Colonic mucosa (tissue), 4 donors: ENCODE data around the gene GYS1. TPM values are rescaled to one million over a fixed set of nuclear protein-coding genes. Genes with fewer than 3 reads are reported as not detected.
A peak's percentile ranks its signal among the peaks of the same experiment; 100 is the strongest.
"Not testable (repeated sequence)": the region's sequence is repeated elsewhere in the genome, so short reads cannot be mapped to it uniquely, and the experiment has no call there.

Experiments used
- DNase-seq: peaks from one replicate; pipeline ENCODE4 v3.0.0-alpha.2; 2020
- H3K27ac ChIP-seq: fragments of 200-600 bp; one replicate; pipeline ENCODE4 v1.8.0; 2021
- H3K27me3 ChIP-seq: fragments of 200-600 bp; one replicate; pipeline ENCODE4 v1.8.0; 2021
- H3K36me3 ChIP-seq: fragments of 200-600 bp; one replicate; pipeline ENCODE4 v1.8.0; 2021
- H3K4me1 ChIP-seq: fragments of 200-600 bp; one replicate; pipeline ENCODE4 v1.8.0; 2021; ENCODE audit warnings: mild to moderate bottlenecking
- H3K4me3 ChIP-seq: fragments of 200-600 bp; one replicate; pipeline ENCODE4 v1.8.0; 2021
- H3K9ac ChIP-seq, 2 donors: one replicate each; pipeline ENCODE4 v1.7.0; 2013; ENCODE audit warnings: control low read depth in 2 of 2, low read depth in 2 of 2, low read length in 2 of 2
- H3K9me3 ChIP-seq: fragments of 200-600 bp; one replicate; pipeline ENCODE4 v1.8.0; 2021
- intact Hi-C: fragments of 100-400 bp; cut with DNase I; formaldehyde crosslinking; loops from one replicate; pipeline ENCODE4 v1.14.1; 2022
- total RNA-seq, 2 donors: library from RNA; stranded (reverse); fragmentation: NEBNext Ultra II Directional in 1 of 2; extraction: Animal tissue kit (Norgen Biotek cat#: 25700) in 1 of 2; gene quantifications; one replicate each; pipeline ENCODE4 v1.2.1, GENCODE V29; 2021
- TF ChIP-seq, protein P1 (sequence below): fragments of 200-600 bp; IDR thresholded peaks from one replicate; pipeline ENCODE4 v1.8.0; 2022; ENCODE audit warnings: antibody characterized with exemption, mild to moderate bottlenecking
- donor health status: healthy.
- donor health status: DM: no; HTN: no; CAD: no.
- donor health status: DM: no; HTN: no; CAD: no.

GYS1 gene
- 10 to 100 TPM; 48.8 to 54.7 TPM for total RNA-seq

DNA sequence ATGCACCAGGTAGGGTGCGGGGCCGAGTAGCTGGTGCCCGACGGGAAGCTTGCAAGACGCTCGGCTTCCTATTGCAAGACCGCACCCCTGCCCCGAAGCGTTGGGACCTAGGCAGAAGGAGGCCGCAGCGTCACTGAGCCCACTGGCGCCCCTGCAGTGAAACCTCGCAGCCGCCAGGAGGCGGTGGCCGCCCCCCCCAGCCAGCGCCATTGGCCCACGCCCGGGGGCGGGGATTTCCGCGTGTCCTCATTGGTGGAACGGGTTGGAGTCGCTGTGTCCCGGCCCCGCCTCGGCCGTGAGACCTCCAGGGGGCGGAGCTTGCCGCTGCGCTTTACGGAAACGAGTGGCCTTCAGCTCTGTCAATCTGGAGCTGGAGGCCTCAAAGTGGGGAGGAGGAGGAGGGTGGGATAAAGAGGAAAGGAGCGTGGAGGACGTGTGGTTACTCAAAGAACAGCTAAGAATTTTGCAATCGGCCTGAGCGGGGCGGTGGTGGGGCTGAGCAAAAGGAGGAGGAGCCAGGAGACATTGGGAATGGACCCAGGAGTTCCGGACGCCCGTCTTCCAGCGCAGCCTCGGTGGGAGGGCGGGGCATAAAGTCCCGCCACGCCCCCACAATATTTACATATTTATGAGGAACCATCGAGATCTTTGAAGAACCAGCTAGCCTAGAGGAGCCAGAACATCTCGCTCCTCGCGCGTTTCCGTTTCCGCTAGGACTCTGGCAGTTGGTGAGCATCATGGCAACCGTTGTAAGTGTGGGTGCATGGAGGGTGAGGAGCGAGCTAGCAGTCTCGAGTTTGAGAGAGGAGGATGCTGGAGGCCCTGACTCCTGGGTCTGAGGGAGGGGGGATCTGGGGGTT is at the start of gene GYS1, which contains the start of gene RUVBL2:
TSS of gene GYS1 (minus strand) at position 135 of the 860 bp plus-strand sequence. CDS start 197 bp downstream, outside the sequence.
TSS of gene RUVBL2 (plus strand) at position 713 of the 860 bp plus-strand sequence. CDS start at position 738, 25 bp downstream.
- peaks cover 9% of the 10 kb centered on the region for H3K4me1 ChIP-seq
- H3K36me3 ChIP-seq, result no peaks in the 10 kb centered on the region
- no peaks in the 10 kb centered on the region for H3K9me3 ChIP-seq
- DNase-seq, result peak; percentile 100
- TF ChIP-seq, protein P1, sequence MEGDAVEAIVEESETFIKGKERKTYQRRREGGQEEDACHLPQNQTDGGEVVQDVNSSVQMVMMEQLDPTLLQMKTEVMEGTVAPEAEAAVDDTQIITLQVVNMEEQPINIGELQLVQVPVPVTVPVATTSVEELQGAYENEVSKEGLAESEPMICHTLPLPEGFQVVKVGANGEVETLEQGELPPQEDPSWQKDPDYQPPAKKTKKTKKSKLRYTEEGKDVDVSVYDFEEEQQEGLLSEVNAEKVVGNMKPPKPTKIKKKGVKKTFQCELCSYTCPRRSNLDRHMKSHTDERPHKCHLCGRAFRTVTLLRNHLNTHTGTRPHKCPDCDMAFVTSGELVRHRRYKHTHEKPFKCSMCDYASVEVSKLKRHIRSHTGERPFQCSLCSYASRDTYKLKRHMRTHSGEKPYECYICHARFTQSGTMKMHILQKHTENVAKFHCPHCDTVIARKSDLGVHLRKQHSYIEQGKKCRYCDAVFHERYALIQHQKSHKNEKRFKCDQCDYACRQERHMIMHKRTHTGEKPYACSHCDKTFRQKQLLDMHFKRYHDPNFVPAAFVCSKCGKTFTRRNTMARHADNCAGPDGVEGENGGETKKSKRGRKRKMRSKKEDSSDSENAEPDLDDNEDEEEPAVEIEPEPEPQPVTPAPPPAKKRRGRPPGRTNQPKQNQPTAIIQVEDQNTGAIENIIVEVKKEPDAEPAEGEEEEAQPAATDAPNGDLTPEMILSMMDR, result peak; percentile 96
- H3K27me3 ChIP-seq, result no peaks in the 10 kb centered on the region
- intact Hi-C loops, result no loop called here
- H3K27ac ChIP-seq, result peak within 1 kb of the TSS; percentile 86
- peak within 1 kb of the TSS; percentile 88 to 99 for H3K9ac ChIP-seq
- H3K4me3 ChIP-seq, result peak within 1 kb of the TSS; percentile 76

DNA sequence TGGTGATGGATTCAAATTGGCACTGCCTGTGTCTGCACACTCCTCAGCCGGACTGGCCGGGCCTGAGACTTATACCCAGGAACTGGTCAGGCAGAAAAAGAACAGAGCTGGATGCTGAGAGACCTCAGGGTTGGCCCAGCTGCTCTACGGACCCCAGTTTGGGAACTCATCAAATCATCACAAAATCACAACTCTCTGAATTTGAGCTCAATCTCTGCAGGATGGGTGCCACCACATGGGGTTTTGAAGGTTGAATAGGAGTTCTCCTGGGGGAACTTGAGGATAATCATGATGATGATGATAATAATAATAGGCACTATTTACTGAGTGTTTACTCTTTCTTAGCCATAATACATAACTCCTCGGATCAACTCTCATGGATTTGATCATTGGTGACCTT is 49.6 kb upstream of the GYS1 start:
- H3K4me3 ChIP-seq, intact Hi-C loops, H3K9ac ChIP-seq, DNase-seq, H3K27me3 ChIP-seq, H3K36me3 ChIP-seq, H3K27ac ChIP-seq, H3K4me1 ChIP-seq, H3K9me3 ChIP-seq: not testable (repeated sequence)

DNA sequence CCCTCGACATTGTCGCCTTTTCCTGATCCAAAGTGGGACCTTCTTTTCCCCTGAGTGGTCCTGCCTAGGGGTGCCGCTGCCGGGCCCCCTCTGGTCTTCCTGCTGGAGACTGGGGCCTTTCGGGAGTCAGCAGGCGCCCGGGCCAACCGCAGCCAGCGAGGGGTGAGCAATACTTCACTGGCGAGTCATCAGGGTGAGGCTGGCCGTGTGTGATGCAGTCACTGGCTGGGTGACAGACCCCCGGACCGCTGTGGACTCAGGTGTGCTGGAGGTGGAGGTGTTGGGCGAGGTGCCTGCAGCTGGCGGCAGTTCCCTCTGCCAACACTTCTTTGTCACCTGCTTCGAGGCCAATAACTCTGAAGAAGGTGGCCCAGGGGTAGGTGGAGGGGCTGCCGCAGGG is 49.1 kb upstream of the GYS1 start:
- H3K27me3 ChIP-seq, result no peaks in the 10 kb centered on the region
- intact Hi-C loops, result no loop called here
- no peak for DNase-seq
- no peaks in the 10 kb centered on the region for H3K9me3 ChIP-seq
- no peak overlapping the region for H3K9ac ChIP-seq
- no peak overlapping the region for H3K27ac ChIP-seq
- H3K36me3 ChIP-seq, result no peaks in the 10 kb centered on the region
- TF ChIP-seq, protein P1, result no peak
- no peaks in the 10 kb centered on the region for H3K4me1 ChIP-seq
- no peak overlapping the region for H3K4me3 ChIP-seq

DNA sequence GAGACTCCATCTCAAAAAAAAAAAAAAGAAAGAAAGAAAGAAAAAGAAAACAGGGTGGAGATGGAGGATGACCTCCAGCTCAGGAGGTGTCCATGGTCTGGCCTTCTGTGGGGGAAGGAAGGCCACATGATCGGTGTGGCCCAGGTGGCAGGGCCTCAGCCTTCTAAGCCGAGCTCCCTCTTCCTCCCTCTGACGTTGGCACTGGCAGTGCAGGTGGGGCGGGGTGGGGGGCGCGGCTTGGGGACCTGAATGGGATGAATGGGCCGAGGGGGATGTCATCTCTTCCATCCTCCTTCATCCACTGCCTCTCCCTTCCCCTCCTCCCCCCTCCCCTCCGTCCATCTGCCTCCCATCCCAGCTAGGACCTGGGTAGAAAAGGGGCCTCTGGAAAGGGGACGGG is 46.6 kb upstream of the GYS1 start:
- H3K27me3 ChIP-seq, H3K9me3 ChIP-seq, H3K27ac ChIP-seq, H3K36me3 ChIP-seq, H3K9ac ChIP-seq, H3K4me1 ChIP-seq, intact Hi-C loops, H3K4me3 ChIP-seq, DNase-seq: not testable (repeated sequence)

DNA sequence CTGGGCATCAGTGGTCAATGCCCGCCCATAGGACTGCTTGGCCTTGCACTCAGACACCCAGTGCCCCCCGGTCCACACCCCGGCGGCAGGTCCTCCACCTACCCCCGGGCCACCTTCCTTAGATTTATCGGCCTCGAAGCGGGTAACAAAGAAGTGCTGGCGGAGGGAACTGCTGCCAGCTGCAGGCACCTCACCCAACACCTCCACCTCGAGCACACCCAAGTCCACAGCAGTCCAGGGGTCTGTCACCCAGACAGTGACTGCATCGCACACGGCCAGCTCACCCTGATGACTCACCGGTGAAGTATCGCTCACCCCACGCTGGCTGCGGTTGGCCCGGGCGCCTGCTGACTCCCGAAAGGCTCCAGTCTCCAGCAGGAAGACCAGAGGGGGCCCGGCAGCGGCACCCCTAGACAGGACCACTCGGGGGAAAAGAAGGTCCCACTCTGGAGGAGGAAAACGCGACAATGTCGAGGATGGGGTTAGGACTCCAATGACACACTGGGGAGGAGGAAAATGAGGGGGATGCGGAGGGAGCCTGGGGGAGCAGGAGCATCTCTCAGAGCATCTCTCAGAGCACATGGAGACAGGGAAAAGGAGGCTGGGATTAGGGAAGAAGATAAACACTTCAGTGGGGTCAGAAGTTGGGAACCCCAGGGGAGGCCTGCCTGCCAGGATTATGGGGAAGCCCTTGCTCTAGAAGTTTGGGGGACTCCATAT is 45.6 kb upstream of the GYS1 start:
- H3K9ac ChIP-seq, H3K4me1 ChIP-seq, H3K27me3 ChIP-seq, DNase-seq, intact Hi-C loops, H3K4me3 ChIP-seq, H3K36me3 ChIP-seq, H3K27ac ChIP-seq, H3K9me3 ChIP-seq: not testable (repeated sequence)

DNA sequence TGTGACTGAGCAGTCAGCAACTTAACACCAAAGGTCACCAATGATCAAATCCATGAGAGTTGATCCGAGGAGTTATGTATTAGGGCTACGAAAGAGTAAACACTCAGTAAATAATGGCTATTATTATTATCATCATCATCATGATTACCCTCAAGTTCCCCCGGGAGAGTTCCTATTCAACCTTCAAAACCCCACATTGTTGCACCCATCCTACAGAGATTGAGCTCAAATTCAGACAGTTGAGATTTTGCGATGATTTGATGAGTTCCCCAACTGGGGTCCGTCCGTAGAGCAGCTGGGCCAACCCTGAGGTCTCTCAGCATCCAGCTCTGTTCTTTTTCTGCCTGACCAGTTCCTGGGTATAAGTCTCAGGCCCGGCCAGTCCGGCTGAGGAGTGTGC is 45.0 kb upstream of the GYS1 start:
- H3K9me3 ChIP-seq, H3K27me3 ChIP-seq, H3K27ac ChIP-seq, DNase-seq, H3K4me3 ChIP-seq, H3K9ac ChIP-seq, H3K36me3 ChIP-seq, intact Hi-C loops, H3K4me1 ChIP-seq: not testable (repeated sequence)

DNA sequence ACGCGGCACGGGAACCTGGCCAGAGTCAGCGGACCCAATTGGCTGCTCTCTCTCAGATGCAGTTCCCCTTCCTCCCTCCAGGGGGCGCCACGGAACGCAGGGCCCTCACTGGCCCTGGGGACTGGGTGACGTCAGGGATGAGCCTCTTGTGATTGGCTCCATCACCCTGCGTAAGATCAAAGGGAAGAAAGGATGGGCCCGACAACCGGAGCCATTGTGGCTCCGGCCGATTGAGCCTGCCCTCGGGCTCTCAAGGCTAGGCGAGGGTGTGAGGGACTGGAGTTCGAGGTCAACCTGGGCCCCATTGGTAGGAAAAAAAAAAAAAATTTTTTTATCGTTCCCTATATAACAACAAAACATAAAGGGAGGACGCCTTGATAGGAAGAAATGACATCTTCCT is 43.7 kb upstream of the GYS1 start, which contains the start of gene CGB1:
TSS of gene CGB1 (minus strand) at position 81 of the 400 bp plus-strand sequence. CDS start 184 bp downstream, outside the sequence.
- intact Hi-C loops, H3K27me3 ChIP-seq, H3K4me1 ChIP-seq, H3K27ac ChIP-seq, H3K36me3 ChIP-seq, H3K9me3 ChIP-seq, H3K9ac ChIP-seq, H3K4me3 ChIP-seq: not testable (repeated sequence)
- peak; percentile 26 for DNase-seq

DNA sequence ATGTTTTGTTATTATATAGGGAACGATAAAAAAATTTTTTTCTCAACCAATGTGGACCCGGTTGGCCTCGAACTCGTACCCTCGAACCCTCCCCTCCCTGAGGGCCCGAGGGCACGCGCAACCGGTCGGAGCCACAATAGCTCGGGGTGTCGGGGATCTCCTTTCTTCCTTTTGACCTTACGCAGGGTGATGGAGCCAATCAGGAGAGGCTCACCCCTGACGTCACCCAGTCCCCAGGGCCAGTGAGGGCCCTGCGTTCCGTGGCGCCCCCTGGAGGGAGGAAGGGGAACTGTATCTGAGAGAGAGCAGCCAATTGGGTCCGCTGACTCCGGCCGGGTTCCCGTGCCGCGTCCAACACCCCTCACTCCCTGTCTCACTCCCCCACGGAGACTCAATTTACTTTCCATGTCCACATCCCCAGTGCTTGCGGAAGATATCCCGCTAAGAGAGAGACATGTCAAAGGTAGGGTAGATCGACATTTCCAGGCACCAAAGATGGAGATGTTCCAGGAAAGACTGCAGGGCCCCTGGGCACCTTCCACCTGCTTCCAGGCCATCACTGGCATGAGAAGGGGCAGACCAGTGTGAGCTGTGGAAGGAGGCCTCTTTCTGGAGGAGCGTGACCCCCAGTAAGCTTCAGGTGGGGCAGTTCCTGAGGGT is 38.7 kb upstream of the GYS1 start, which contains the start of gene CGB2:
TSS of gene CGB2 (plus strand) at position 249 of the 660 bp plus-strand sequence. CDS start at position 455, 206 bp downstream.
- H3K27ac ChIP-seq, intact Hi-C loops, H3K4me1 ChIP-seq, H3K36me3 ChIP-seq, H3K9me3 ChIP-seq, H3K27me3 ChIP-seq, H3K9ac ChIP-seq, H3K4me3 ChIP-seq: not testable (repeated sequence)
- DNase-seq, result peak; percentile 27

DNA sequence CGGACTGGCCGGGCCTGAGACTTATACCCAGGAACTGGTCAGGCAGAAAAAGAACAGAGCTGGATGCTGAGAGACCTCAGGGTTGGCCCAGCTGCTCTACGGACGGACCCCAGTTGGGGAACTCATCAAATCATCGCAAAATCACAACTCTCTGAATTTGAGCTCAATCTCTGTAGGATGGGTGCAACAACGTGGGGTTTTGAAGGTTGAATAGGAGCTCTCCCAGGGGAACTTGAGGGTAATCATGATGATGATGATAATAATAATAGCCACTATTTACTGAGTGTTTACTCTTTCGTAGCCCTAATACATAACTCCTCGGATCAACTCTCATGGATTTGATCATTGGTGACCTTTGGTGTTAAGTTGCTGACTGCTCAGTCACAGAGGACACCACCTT is 37.2 kb upstream of the GYS1 start:
- H3K4me3 ChIP-seq, DNase-seq, H3K4me1 ChIP-seq, intact Hi-C loops, H3K27me3 ChIP-seq, H3K27ac ChIP-seq, H3K9me3 ChIP-seq, H3K9ac ChIP-seq, H3K36me3 ChIP-seq: not testable (repeated sequence)

DNA sequence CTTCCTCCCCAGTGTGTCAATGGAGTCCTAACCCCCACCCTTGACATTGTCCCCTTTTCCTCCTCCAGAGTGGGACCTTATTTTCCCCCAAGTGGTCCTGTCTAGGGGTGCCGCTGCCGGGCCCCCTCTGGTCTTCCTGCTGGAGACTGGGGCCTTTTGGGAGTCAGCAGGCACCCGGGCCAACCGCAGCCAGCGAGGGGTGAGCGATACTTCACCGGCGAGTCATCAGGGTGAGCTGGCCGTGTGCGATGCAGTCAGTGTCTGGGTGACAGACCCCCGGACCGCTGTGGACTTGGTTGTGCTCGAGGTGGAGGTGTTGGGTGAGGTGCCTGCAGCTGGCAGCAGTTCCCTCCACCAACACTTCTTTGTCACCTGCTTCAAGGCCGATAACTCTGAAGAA is 36.6 kb upstream of the GYS1 start:
- DNase-seq, H3K4me3 ChIP-seq, intact Hi-C loops, H3K4me1 ChIP-seq, H3K36me3 ChIP-seq, H3K27me3 ChIP-seq, H3K9me3 ChIP-seq, H3K9ac ChIP-seq, H3K27ac ChIP-seq: not testable (repeated sequence)

DNA sequence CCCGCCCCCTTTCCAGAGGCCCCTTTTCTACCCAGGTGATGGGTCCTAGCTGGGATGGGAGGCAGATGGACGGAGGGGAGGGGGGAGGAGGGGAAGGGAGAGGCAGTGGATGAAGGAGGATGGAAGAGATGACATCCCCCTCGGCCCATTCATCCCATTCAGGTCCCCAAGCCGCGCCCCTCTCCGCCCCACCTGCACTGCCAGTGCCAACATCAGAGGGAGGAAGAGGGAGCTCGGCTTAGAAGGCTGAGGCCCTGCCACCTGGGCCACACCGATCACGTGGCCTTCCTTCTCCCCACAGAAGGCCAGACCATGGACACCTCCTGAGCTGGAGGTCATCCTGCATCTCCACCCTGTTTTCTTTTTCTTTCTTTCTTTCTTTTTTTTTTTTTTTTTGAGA is 35.6 kb upstream of the GYS1 start:
- H3K27me3 ChIP-seq, DNase-seq, H3K27ac ChIP-seq, H3K4me1 ChIP-seq, H3K36me3 ChIP-seq, intact Hi-C loops, H3K9ac ChIP-seq, H3K9me3 ChIP-seq, H3K4me3 ChIP-seq: not testable (repeated sequence)
